Astrocyte (in vitro differentiated cells and primary cell): Measurements from ENCODE around the gene IL17C.

Source experiments
- EZH2 ChIP-seq: IDR thresholded peaks from 2 replicates; pipeline ENCODE4 v1.6.1; 2012; ENCODE audit warnings: mild to moderate bottlenecking, low read length, inconsistent platforms; ENCODE audit not compliant: insufficient read depth
- TF ChIP-seq, protein P1 (sequence below): IDR thresholded peaks from 2 replicates; pipeline ENCODE4 v1.5.1; 2011; ENCODE audit warnings: low read depth, mild to moderate bottlenecking, inconsistent platforms, low read length, moderate library complexity; ENCODE audit not compliant: insufficient read depth

DNA sequence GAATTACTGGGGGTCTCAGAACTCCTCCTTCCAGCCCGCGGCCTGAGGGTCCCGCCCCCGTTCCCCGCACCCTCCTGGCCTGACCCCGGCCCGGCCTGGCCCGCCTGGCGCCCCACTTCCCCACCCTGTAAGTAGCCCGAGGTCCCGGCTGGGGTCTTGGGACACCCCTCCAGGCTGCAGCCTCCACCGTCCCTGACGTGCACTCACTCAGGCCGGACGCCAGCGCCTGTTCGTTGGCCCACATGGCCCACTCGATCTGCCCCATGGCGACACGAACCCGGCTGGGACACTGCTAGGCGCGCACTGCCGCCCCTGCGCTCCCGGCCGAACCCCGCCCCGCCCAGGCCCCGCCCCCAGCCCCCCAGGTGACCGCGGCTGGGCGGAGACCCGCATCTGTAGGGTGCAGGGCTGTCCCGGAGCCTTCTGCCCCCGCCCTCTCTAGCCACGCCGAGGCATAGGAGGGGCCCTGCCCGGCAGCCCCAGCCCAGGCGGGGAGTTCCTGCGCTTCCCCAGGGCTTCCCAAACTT, 12.4 kb downstream of the IL17C start, which contains the start of gene CYBA:
- TF ChIP-seq, protein P1, sequence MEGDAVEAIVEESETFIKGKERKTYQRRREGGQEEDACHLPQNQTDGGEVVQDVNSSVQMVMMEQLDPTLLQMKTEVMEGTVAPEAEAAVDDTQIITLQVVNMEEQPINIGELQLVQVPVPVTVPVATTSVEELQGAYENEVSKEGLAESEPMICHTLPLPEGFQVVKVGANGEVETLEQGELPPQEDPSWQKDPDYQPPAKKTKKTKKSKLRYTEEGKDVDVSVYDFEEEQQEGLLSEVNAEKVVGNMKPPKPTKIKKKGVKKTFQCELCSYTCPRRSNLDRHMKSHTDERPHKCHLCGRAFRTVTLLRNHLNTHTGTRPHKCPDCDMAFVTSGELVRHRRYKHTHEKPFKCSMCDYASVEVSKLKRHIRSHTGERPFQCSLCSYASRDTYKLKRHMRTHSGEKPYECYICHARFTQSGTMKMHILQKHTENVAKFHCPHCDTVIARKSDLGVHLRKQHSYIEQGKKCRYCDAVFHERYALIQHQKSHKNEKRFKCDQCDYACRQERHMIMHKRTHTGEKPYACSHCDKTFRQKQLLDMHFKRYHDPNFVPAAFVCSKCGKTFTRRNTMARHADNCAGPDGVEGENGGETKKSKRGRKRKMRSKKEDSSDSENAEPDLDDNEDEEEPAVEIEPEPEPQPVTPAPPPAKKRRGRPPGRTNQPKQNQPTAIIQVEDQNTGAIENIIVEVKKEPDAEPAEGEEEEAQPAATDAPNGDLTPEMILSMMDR: no peak
- TF ChIP-seq EZH2: no peak
